RWPE1 (cell line): ENCODE data around the gene SEC14L1.
"Not testable (repeated sequence)": the region's sequence is repeated elsewhere in the genome, so short reads cannot be mapped to it uniquely, and the experiment has no call there.

Experiments
- CTCF ChIA-PET: fragments of 350-600 bp; sonication (Branson Sonifier 250); formaldehyde crosslinking; extraction: SDS; loops from one replicate; lab custom pipeline; 2021; lab: Yijun Ruan, JAX
- POLR2A ChIA-PET: fragments of 400-600 bp; formaldehyde crosslinking; extraction: SDS; loops from one replicate; lab custom pipeline; 2020; ENCODE audit warnings: antibody characterized with exemption; ENCODE audit not compliant: low non-redundant PET; lab: Yijun Ruan, JAX
- DNase-seq: peaks from one replicate; pipeline ENCODE4 v3.0.0; 2012; ENCODE audit warnings: low spot score
- H3K27ac ChIP-seq: fragments of 450-650 bp; 2 replicates; pipeline ENCODE4 v1.5.1; 2017
- CTCF ChIP-seq: fragments of 450-650 bp; conservative IDR thresholded peaks from 2 replicates; pipeline ENCODE4 v1.5.1; 2017; ENCODE audit warnings: low read depth, mild to moderate bottlenecking

SEC14L1 gene

GRCh38 chr17:77098884-77099545 is 41.8 kb upstream of the SEC14L1 start:
- POLR2A ChIA-PET = no interaction called here
- CTCF ChIA-PET = interaction anchor here (0.6 to 1.3 kb wide), 3 partner anchors 10 to 231 kb away, joined by 3 to 7 read pairs (median 4); no protein-coding TSS in a partner anchor
- no peak for DNase-seq
- no peak for TF ChIP-seq CTCF
- H3K27ac ChIP-seq = peak overlapping the region; percentile 56

GRCh38 chr17:77099997-77100396 is 40.8 kb upstream of the SEC14L1 start:
- 0 out of 2 replicates have a peak overlapping the region, but pooled peaks have one; percentile 16 for H3K27ac ChIP-seq
- TF ChIP-seq CTCF = no peak
- ChIA-PET POLR2A (no interaction called here), CTCF (no interaction called here)
- no peak for DNase-seq

- CTCF ChIA-PET = interaction anchor here (0.6 kb wide), 1 partner anchor 23 kb away, joined by 3 read pairs; no protein-coding TSS in a partner anchor
- no peak for TF ChIP-seq CTCF
- H3K27ac ChIP-seq = peak overlapping the region; percentile 4; the same call in 1 of the 2 replicates
- POLR2A ChIA-PET = no interaction called here
- no peak for DNase-seq
These were observed 39.0 kb upstream of the SEC14L1 start for GRCh38 chr17:77101521-77102410.

- ChIA-PET CTCF (interaction anchor here (0.6 kb wide), 2 partner anchors 24 to 112 kb away, joined by 3 read pairs; no protein-coding TSS in a partner anchor), POLR2A (interaction anchor here (0.6 kb wide), 1 partner anchor 19 kb away, joined by 3 read pairs; no protein-coding TSS in a partner anchor)
- peak overlapping the region; percentile 14 for H3K27ac ChIP-seq
- not testable (repeated sequence) for DNase-seq
These were observed 38.2 kb upstream of the SEC14L1 start for GRCh38 chr17:77102411-77103134.

- CTCF ChIA-PET = no interaction called here
- H3K27ac ChIP-seq = no peak overlapping the region
- no peak for DNase-seq
- POLR2A ChIA-PET = no interaction called here
- no peak for TF ChIP-seq CTCF
These were observed 35.1 kb upstream of the SEC14L1 start for GRCh38 chr17:77105706-77106105.

- ChIA-PET POLR2A (no interaction called here), CTCF (interaction anchor here (0.6 kb wide), 1 partner anchor 14 kb away, joined by 3 read pairs; no protein-coding TSS in a partner anchor)
- no peak overlapping the region for H3K27ac ChIP-seq
- TF ChIP-seq CTCF = no peak
- no peak for DNase-seq
These were observed 33.9 kb upstream of the SEC14L1 start for GRCh38 chr17:77106874-77107358.
